Osteocyte (in vitro differentiated cells): Measurements from ENCODE around the gene TMC2. TPM values are rescaled to one million over a fixed set of nuclear protein-coding genes. Genes with fewer than 3 reads are reported as not detected.
"Not testable (repeated sequence)": the region's sequence is repeated elsewhere in the genome, so short reads cannot be mapped to it uniquely, and the experiment has no call there.

Source experiments
- DNase-seq: peaks from one replicate; pipeline ENCODE4 v3.0.0; 2021; ENCODE audit warnings: mixed read lengths; ENCODE audit not compliant: unreplicated experiment; ENCODE audit errors: extremely low spot score
- H3K27ac Mint-ChIP-seq: one replicate; pipeline ENCODE4 v1.8.0; 2021; ENCODE audit warnings: mild to moderate bottlenecking, mixed read lengths; ENCODE audit not compliant: unreplicated experiment
- H3K27me3 Mint-ChIP-seq: one replicate; pipeline ENCODE4 v1.8.0; 2021; ENCODE audit warnings: mixed read lengths; ENCODE audit not compliant: unreplicated experiment
- H3K36me3 Mint-ChIP-seq: one replicate; pipeline ENCODE4 v1.8.0; 2021; ENCODE audit warnings: mixed read lengths; ENCODE audit not compliant: unreplicated experiment
- H3K4me1 Mint-ChIP-seq: one replicate; pipeline ENCODE4 v1.8.0; 2021; ENCODE audit warnings: mixed read lengths; ENCODE audit not compliant: unreplicated experiment
- H3K4me3 Mint-ChIP-seq: one replicate; pipeline ENCODE4 v1.8.0; 2021; ENCODE audit warnings: mild to moderate bottlenecking, moderate library complexity, mixed read lengths; ENCODE audit not compliant: unreplicated experiment
- H3K9me3 Mint-ChIP-seq: one replicate; pipeline ENCODE4 v1.8.0; 2021; ENCODE audit warnings: mixed read lengths; ENCODE audit not compliant: unreplicated experiment
- CTCF ChIP-seq: fragments of 200-600 bp; sonication (generic); IDR thresholded peaks from 2 replicates; pipeline ENCODE4 v1.5.0; 2021; ENCODE audit warnings: antibody characterized with exemption, mild to moderate bottlenecking, moderate library complexity
- total RNA-seq: library from RNA; stranded (reverse); gene quantifications from 2 replicates; pipeline ENCODE4 v1.2.1, GENCODE V29; 2021

Gene TMC2
- total RNA-seq, 1 donor from 2014 or later: not detected

- H3K4me3 Mint-ChIP-seq: peak overlapping the region; percentile 92
- H3K36me3 Mint-ChIP-seq: no peaks in the 10 kb centered on the region
- peak overlapping the region; percentile 85 for H3K27ac Mint-ChIP-seq
- peaks cover 17% of the 10 kb centered on the region for H3K27me3 Mint-ChIP-seq
- peaks cover 22% of the 10 kb centered on the region for H3K4me1 Mint-ChIP-seq
- no peaks in the 10 kb centered on the region for H3K9me3 Mint-ChIP-seq
- peak; percentile 97 for DNase-seq
- peak; percentile 98 for TF ChIP-seq CTCF
Observed at GRCh38 chr20:2523919-2524708, 12.3 kb upstream of the TMC2 start.

- peak overlapping the region; percentile 92 for H3K4me3 Mint-ChIP-seq
- peak overlapping the region; percentile 85 for H3K27ac Mint-ChIP-seq
- TF ChIP-seq CTCF: no peak
- no peak for DNase-seq
- H3K27me3 Mint-ChIP-seq: peaks cover 22% of the 10 kb centered on the region
- no peaks in the 10 kb centered on the region for H3K36me3 Mint-ChIP-seq
- H3K4me1 Mint-ChIP-seq: peaks cover 15% of the 10 kb centered on the region
- no peaks in the 10 kb centered on the region for H3K9me3 Mint-ChIP-seq
Observed at GRCh38 chr20:2524709-2525506, 11.5 kb upstream of the TMC2 start.

GRCh38 chr20:2526218-2526583 lies 10.2 kb upstream of the TMC2 start:
- H3K9me3 Mint-ChIP-seq: not testable (repeated sequence)
- peaks cover 28% of the 10 kb centered on the region for H3K27me3 Mint-ChIP-seq

GRCh38 chr20:2527762-2528161 lies 8.6 kb upstream of the TMC2 start:
- Mint-ChIP-seq H3K4me3 (no peak overlapping the region), H3K27ac (no peak overlapping the region), H3K4me1 (peaks cover 13% of the 10 kb centered on the region), H3K27me3 (peaks cover 37% of the 10 kb centered on the region), H3K36me3 (no peaks in the 10 kb centered on the region), H3K9me3 (no peaks in the 10 kb centered on the region)
- TF ChIP-seq CTCF: no peak
- DNase-seq: no peak

More at GRCh38 chr20:2526218-2526583, 10.2 kb upstream of the TMC2 start:
- DNase-seq, H3K36me3 Mint-ChIP-seq, H3K4me3 Mint-ChIP-seq, H3K27ac Mint-ChIP-seq: not testable (repeated sequence)
- H3K4me1 Mint-ChIP-seq: peaks cover 15% of the 10 kb centered on the region

GRCh38 chr20:2528671-2529271 lies 7.6 kb upstream of the TMC2 start:
- Mint-ChIP-seq H3K27ac (no peak overlapping the region), H3K4me1 (peaks cover 13% of the 10 kb centered on the region), H3K4me3 (no peak overlapping the region), H3K27me3 (peaks cover 43% of the 10 kb centered on the region), H3K36me3 (no peaks in the 10 kb centered on the region), H3K9me3 (no peaks in the 10 kb centered on the region)
- DNase-seq: no peak
- TF ChIP-seq CTCF: no peak
